NCI-H82 (cell line): ENCODE measurements around the gene BAX.

ENCODE experiments used
- DNase-seq: peaks from one replicate; lab custom pipeline; 2025; lab: John Stamatoyannopoulos, UW

BAX gene

GRCh38 chr19:48985711-48986110 is 31.0 kb downstream of the BAX start:
- no peak for DNase-seq

DNA sequence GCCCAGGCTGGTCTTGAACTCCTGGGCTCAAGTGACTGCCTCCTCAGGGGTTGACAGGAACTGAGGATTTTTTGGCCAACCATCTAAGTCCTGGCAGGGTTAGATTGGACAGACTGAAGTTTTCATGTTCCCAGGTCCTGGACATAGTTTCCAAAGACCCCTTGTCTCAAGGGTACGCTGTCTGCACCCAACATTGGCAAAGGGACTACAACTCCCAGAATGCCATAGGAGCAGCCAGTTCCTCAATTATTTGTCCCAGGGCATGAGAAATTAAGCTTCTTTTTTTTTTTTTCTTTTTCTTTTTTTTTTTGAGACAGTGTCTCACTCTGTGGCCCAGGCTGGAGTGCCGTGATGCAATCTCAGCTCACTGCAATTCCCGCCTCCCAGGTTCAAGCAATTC is 31.5 kb downstream of the BAX start:
- no peak for DNase-seq

GRCh38 chr19:48987323-48987722 is 32.6 kb downstream of the BAX start:
- DNase-seq: no peak

- DNase-seq: no peak
Measured at GRCh38 chr19:48988286-48988685, 33.6 kb downstream of the BAX start.

DNA sequence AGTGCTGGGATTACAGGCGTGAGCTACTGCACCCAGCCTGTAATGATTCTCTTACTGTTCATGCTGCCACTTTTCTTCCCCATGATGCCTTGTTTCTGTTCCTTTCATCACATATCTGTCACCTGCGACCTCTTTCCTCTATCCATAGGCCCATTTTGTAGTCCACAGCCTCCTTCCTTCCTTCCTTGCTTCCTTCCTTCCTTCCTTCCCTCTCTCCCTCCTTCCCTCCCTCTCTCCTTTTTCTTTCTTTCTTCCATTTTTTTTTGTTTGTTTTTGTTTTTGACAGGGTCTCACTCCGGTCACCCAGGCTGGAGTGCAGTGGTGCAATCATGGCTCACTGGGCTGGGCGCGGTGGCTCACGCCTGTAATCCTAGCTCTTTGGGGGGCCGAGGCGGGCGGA is 34.2 kb downstream of the BAX start:
- no peak for DNase-seq

GRCh38 chr19:48989701-48990291 is 35.1 kb downstream of the BAX start:
- DNase-seq: peak; percentile 54

GRCh38 chr19:48990400-48990799 is 35.7 kb downstream of the BAX start:
- no peak for DNase-seq

DNA sequence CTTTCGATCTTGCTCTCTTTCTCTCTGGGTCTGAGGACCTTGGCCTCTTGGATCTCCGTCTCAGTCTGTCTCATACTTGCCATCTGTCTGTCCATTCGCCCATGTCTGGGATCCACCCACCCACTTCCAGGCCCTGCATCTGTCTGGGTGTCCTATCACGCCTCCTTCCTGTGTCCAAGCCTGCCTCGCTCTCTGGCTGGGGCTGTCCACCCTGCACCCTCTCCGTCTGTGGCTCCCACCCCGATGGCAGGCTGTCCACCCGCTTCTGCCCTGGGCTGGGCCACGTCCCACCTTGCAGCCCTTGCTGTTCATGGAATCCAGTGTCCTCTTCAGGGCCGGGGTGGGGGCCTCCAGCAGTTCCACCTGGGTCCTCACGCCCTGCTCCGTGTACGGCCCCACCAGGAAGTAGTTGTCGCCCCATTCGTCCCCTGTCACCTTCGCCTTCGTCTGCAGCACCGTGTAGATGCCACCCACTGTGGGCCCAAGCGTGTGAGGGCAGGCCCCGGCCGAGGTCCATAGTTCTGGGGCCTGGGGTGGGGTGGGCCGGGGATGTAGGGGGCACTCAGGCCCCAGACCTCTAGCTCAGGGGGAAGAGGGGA is 36.4 kb downstream of the BAX start:
- no peak for DNase-seq

GRCh38 chr19:48991873-48992580 is 37.4 kb downstream of the BAX start:
- DNase-seq: peak; percentile 72

DNA sequence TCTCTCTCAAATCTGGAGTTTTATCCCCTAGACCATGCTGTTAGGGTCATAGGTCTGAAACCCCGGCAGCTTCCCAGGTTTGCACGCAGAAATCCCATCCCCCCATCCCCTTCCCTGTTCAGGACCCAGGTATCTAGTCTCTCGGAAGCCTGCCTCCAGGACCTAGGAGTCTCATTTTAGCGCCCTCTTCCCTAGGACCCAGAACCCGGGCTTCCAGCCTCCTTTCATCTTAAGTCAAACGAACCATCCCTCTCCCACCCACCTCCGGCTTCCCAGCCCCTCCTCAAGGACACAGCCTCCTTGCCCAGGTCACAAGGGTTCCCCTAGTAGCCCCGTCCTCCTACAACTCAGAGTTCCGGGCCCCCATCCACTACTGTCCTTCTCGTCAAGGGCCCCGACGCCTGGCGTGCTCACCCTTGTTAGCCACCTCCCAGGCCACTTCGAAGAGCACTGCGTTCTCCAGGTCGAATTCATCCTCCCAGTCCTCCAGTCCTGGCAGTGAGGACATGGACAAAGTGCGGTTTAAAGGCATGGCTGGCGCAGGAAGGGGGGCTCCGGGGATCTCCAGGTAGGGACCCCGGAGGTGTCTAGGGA is 38.0 kb downstream of the BAX start:
- peak; percentile 67 for DNase-seq

DNA sequence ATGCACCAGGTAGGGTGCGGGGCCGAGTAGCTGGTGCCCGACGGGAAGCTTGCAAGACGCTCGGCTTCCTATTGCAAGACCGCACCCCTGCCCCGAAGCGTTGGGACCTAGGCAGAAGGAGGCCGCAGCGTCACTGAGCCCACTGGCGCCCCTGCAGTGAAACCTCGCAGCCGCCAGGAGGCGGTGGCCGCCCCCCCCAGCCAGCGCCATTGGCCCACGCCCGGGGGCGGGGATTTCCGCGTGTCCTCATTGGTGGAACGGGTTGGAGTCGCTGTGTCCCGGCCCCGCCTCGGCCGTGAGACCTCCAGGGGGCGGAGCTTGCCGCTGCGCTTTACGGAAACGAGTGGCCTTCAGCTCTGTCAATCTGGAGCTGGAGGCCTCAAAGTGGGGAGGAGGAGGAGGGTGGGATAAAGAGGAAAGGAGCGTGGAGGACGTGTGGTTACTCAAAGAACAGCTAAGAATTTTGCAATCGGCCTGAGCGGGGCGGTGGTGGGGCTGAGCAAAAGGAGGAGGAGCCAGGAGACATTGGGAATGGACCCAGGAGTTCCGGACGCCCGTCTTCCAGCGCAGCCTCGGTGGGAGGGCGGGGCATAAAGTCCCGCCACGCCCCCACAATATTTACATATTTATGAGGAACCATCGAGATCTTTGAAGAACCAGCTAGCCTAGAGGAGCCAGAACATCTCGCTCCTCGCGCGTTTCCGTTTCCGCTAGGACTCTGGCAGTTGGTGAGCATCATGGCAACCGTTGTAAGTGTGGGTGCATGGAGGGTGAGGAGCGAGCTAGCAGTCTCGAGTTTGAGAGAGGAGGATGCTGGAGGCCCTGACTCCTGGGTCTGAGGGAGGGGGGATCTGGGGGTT is 38.7 kb downstream of the BAX start, which contains the start of the genes GYS1 and RUVBL2:
Gene GYS1, minus strand, starts transcription at position 135 of the 860 bp plus-strand sequence. CDS start 197 bp downstream, outside the sequence.
Gene RUVBL2, plus strand, starts transcription at position 713 of the 860 bp plus-strand sequence. Its CDS starts 25 bp downstream, at position 738.
- DNase-seq: peak; percentile 99

- no peak for DNase-seq
Measured at GRCh38 chr19:48994035-48994386, 39.3 kb downstream of the BAX start.

DNA sequence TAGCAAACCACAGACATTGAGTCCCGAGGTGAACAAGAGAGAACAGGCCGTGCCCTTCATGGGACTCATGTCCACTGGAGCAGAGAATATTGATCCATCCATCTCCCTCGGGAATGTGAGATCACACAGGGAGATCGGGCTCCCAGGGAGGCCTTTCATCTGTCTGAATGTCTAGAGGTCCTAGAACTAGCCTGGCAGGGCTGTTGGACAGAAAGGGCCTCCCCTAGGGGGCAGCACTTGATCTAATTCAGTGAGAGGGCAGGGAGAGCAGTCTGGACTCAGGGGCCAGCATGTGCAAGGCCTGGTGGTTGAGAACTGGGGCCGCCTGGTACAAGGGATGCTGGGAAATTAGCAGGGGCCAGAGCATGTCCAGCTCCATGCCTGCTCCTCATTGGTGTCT is 43.3 kb downstream of the BAX start:
- peak; percentile 90 for DNase-seq

- DNase-seq: peak; percentile 71
Measured at GRCh38 chr19:48999481-49000325, 45.0 kb downstream of the BAX start.

DNA sequence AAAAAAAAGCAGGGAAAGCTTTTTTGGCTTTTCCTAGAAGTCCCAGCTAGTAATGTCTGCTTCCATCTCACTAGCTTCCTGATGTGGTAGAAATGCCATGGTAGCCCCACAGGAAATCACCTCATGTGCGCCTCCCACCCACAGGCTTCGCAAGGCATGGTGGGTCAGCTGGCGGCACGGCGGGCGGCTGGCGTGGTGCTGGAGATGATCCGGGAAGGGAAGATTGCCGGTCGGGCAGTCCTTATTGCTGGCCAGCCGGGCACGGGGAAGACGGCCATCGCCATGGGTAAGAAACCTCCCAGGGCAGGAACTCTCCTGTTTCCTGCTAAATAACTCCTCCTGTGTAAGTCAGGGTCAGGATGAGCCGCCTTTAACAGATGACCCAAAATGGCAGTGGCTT is 49.5 kb downstream of the BAX start:
- DNase-seq: no peak

DNA sequence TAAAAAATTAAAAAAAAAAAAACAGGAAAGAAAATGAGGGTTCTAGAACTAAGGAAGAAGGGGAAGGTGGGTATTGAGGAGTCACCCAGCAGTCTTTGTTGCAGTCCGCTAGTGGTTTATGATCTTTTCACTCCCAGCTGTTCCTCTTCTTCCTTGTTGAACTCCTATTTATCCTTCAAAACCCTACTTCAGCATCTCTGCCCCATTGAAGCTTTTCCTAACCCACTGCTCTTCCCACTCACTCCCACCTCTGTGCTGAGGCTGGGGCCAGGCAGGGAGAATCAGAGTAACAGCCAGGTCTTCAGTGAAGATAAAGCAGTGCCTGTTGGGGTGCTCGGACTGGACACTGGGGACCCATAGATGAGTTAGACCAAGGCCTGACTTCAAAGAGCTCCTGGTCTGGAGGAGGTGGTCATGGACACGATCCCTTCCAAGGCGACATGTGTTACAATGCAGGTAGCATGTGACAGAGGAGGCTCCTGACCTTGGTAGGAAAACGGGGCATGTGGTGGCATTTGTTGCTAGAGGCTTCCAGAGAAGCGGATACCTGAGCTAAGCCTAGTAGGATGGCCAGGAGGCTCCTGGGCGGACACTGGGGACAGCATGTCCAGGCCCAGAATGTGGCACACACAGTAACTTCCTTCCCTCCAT is 50.4 kb downstream of the BAX start:
- DNase-seq: no peak

- DNase-seq: no peak
Measured at GRCh38 chr19:49006905-49007304, 52.2 kb downstream of the BAX start.

DNA sequence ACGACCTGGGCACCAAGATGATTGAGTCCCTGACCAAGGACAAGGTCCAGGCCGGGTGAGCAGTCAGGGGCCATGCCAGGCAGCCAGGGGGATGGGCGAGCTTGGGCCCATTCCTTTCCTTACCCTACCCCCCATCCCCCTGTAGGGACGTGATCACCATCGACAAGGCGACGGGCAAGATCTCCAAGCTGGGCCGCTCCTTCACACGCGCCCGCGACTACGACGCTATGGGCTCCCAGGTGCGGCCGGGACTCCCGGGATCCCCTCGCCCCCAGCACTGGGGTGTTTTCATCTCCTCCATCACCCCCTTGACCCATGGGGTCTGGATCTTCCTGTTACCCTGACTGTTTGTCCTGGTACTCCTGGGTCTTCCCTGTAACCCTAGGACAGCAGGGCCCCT is 55.2 kb downstream of the BAX start:
- no peak for DNase-seq

GRCh38 chr19:49010453-49010852 is 55.8 kb downstream of the BAX start:
- no peak for DNase-seq

- no peak for DNase-seq
Measured at GRCh38 chr19:49011194-49011593, 56.5 kb downstream of the BAX start.
